Ecto neural progenitor cell (in vitro differentiated cells): Measurements from ENCODE around the gene CNTN6.

Experiments
- DNase-seq: peaks from one replicate; pipeline ENCODE4 v3.0.0-alpha.2; 2018; ENCODE audit warnings: low spot score

CNTN6 gene

DNA sequence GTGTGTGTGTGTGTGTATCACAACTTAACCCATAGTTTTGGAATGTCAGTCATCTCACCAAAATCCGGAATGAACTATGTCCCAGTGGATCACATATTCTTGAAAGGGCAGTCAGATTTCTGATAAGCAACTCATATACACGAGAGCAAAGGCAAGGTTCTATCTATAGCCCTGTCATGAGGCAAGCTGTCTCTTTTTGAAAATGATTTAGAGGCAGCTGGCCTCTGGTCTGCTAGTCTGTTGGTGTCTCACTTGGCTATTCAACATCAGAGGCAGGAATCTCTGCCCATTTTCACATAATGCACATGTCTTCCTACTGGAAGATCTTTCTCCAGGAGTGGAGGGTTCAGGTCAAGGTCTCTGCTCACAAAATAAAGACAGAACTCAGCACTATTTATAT is 79.8 kb downstream of the CNTN6 start:
- DNase-seq = no peak

DNA sequence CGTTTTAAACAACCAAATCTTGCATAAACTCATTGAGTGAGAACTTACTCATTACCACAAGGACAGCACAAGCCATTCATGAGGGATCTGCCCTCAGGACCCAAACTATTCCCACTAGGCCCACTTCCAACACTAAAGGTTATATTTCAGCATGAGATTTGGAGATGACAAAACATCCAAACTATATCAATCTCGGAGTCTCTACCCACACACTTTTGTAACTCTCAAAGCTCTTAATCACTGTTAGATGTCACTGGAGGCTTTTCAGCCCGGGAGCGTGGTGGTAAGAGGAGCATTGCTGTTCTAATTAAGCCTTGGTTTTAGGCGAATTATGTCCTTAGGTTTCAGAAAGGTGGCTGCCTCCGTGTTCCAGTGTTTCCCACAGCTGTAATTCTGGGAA is 86.3 kb downstream of the CNTN6 start:
- no peak for DNase-seq

DNA sequence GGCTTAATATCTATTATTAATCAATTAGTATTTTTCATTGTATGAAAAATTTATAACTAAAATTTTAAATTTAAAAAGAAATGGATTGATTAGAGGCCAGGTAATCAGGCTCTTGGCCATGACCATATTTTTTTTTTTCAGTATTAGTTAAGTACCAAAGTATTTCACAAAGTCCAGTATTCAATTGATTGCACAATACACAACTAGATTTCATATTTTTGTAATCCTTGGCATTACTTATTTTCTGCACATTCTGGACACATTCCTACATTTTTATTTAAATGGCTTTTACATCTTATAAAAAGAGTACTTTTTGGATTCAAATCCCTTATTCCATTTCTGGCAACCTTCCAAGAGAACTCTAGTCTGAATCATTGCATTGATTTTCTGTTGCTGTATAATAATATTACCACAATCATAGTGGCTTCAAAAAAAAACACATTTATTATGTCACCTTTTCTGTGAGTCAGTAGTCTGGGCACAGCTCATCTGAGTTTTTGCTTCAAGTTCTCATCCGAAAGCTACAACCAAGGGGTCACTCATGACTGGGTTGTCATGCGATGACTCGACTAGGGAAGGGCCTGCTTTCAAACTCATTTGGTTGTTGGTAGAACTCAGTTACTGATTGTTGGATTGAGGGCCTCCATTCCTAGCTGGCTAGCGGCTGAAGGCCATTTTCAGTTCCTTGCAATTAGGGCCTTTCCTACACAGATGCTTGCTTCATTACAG is 90.7 kb downstream of the CNTN6 start:
- no peak for DNase-seq

DNA sequence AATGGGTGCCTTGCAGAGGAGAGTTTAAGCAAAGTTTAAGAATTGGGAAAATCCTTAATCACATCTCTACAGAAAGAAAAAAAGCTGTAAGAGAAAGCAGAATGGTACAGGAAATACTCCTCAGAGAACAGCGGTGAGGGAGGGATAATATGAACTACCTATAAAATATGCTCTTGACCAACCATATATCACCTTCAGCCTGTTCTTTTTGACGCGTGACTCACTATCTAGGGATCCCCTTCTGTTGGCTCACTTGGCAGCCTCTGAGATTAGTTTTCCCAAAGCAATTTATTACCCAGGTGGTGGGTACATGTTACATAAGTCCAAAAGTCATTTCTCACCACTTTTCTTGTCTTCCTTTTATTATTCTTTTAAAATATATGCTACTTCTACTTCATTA is 97.7 kb downstream of the CNTN6 start:
- no peak for DNase-seq

DNA sequence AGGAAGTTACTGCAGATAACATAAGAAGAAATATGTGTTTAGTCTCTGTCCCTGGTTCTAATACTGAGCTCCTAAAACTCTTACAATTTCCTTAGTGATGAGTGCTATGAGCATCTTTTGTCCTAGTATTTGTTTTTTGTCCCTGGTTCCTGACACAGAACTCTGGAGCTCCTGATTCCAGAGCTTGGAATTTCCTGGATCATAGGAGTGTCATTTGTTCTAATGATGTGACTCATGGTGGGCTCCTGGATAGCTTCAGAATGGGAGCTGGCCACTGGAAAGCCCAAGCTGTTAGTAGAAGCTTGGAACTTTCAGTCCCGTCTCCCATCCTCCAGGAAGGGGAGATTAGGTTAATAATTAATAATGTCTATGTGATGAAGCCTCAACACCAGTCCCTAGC is 98.2 kb downstream of the CNTN6 start:
- DNase-seq = no peak

DNA sequence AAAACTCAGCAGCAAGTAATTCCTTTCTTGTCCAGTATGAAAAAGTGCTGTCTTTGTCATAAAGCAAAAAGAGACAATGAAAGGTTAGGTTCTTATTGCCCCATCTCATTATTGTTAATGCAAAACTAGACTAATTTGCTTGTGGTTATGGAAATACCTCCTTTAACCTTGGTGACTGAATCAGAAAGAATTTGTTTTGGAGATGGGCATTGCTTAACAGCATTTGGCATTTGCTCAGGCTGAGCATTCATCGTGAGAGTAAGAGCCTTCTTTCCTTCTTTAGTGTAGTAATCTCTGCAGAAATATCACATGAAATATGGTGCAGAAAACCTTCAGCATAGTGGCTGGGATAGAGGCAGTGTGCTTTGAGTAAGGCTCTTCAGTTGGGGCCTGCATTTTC is 103.1 kb downstream of the CNTN6 start:
- no peak for DNase-seq

DNA sequence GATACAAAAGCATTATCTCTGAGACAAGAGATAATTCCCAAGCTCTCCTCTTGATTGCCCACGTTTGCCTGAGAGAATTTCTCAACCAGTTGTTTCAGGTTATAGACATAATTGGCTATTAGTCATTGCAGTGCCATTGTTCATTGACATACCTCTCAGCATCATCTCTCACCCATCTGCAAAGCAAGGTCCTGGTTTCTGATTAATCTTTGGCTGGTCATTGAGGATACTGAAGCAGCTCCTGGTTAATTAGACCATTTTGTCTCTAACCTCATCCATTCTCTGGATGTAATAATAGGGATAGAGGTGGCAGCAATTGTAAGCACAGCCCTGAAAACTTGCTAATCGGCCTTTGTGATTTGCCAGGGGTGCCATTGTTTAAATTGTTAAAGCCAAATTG is 104.2 kb downstream of the CNTN6 start:
- no peak for DNase-seq

DNA sequence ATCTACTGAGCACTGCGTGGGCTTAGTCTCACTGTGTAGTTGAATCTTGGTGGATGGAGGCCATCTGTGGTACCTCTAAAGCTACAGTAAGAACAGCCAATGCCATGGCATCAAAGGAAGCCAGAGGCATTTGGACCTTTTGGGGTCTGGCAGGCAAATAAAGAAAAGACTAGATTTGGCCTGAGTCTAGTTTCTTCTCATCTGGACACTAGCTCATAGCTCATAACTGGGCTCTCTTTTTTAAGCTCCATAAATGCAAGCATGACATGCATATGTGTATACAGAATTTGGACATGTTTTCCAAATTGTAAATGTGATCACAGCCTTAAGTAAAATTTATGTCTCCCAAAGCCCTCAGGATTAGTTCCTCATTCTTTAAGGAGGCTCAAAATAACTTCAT is 107.5 kb downstream of the CNTN6 start:
- no peak for DNase-seq

DNA sequence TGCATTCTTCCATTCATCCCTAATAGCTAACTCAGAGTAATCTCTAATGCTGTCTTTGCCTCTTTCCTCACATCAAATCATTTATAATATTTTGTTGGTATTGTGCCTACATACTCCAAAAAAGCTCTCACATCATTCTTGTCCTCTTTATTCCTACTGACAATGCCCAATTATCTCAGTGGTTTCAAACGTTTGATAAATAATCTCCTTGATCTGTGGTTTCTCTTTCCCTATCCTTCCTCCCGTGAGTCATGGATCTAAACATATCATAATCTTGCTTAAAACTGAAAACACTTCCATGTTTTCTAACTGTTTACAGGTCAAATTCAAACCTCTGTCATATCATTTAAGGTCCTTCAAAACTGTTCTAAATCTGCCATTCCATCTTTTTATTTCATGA is 115.1 kb downstream of the CNTN6 start:
- no peak for DNase-seq

DNA sequence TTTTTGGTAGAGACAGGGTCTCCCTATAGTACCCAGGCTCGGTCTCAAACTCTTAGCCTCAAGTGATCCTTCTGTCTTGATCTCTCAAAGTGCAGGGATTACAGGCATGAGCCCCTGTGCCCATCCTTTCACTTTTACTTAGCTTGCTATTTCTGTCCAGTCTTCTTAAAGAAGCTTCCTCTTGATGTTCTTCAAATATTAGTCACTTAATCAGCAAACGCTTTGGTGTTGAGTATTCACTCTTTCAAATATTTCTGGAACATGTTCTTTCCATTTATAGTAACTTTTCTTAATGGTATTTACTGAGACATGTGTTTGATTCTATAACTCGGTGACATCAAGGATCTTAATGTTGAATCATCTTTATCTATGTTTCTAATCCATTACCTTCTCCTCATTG is 122.1 kb downstream of the CNTN6 start:
- DNase-seq = no peak

DNA sequence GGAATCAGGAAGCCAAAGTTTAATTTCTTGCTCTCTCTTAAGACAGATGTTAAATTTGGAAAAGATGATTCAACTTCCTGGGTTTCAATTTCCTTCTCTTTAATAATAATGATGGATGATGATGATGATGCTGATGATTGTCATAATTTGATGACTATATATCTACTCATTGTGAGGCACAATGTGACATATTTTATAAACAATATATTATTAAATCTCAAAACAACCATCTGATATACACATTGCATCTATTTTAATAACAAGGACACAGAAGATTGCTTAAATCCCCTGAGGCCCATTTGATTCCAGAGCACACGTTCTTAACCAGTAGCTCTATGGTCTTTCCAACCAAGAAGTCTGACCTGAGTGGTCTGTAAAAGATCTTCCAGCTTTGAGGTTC is 124.0 kb downstream of the CNTN6 start:
- DNase-seq = no peak

DNA sequence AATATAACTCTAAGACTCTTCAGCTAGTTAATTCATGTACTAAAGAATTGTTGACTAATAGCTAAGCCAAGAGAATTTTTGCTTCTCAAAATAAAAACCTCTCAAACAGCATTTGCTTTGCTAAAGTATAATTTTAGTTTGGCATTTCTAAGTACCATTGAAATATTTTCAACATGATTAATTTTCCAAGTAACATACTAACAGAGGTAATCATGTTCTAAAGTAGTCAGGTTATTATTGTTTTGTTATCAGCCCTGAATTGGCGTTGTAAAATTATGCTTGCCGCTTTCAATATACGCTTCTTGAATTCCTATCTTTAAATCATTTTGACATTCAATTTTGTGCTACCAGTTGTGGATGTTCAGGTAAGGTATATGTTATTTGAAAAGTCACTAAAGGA is 134.3 kb downstream of the CNTN6 start:
- DNase-seq = no peak

DNA sequence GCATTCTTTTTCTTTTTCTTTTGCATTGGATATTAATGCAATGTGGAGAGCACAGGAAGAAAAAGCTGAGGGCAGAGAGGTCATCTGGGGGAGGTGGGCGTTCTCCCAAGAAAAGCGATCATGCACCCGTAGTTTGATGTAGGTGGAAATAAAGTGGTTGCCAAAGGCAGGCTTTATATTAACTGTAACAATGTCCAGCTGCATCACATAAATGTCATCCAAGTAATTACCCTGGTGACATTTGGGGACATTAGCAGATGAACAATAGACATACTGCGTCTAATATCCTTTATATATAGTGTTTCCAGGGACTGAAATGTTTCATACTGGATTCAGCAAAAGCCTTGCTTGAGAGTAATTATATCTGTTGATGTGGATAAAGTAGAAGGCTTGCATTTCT is 135.5 kb downstream of the CNTN6 start:
- DNase-seq = no peak

DNA sequence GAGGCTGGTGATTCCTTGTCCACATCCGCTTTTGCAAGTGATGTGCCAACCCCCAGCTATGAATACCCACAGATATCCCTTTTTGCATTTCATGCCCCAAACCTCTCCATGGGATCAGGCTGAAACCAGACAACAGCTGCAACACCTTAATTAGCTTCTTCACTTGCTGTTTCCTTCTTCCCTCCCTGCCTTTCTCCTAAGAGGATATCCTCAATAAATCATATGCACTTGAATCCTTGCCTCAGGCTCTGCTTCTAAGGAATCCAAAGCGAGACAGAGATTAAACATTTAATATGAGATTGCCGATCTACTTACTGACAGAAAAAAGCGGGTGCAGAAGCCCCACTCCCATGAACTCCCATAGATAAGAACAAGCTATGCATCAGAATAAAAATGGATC is 138.1 kb downstream of the CNTN6 start:
- no peak for DNase-seq

DNA sequence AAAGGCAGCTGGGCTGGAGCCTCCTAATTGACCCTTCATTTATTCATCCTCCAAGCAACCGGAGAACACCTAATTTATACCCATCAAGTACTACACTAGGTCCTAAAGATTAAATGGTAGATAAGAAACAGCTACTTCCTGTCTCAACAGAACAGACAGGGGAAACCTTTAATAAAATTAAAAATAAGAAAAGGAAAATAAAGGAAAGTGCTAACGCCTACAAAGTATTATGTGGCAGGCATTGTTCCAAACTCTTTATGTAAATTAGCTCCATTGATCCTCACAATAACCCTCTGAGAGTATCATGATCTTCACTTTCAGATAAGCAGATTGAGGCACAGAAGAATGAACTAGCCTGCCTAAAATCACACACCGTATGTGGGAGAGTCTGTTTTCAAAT is 139.5 kb downstream of the CNTN6 start:
- DNase-seq = no peak

DNA sequence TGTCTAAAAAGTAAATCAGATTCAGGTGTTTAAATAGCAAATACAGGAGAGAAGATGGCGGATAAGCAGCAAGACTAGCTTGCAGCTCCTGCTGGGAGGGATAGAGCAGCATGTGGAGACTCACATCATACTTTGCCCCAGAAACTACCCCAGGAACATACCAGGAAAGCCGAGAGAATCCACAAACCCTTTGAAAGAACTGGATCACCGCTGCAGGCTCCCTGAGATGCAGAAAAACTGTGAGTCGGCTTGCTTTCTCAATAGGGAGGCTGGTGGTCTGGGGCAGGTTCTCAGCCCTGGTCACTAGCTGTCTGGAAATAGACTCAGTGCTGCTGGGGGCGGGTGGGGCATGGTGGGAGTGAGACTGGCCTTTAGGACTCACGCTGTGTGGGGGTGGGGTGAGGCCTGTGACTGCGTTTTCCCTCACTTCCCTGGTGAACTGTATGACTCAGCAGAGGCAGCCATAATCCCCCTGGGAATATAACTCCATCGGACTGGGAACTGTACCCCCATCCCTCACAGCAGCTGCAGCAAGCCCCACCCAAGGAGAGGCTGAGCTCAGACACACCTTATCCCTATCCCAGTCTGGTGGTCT is 142.8 kb downstream of the CNTN6 start:
- no peak for DNase-seq

DNA sequence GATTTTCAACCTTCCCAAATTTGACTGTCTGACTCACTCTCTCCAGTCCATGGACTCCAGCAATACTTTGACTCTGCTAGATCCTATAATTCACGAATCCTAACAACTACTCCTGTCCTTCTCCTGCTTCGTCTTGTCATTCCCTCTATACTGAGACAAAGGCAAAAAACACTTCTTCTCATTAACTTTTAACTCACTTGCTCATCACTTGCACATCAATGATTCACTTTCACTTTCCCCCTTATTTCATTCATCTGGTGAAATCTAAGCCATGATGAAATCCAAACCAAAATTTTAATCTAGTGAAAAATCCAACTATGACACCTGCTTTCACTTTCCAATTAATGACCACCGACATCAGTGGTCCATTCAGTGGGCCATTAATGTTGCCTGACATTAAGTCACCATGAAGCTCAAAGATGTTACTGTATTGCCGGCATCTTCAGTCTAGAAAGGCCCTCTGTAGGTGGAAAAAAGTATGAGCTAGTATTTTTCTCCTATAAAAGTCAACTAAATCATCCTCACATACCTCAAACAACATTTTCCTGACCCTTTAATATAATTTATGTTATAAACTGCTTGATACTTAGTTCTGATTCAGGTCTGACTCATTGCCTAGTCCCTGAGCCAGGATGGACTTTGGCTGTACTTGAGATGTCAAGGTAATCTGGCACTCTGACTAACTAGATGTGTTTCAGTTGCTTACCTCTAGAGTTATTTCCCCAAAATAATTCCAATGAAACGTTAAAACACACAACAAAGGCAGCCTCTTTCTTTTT is 158.6 kb downstream of the CNTN6 start:
- DNase-seq = no peak

DNA sequence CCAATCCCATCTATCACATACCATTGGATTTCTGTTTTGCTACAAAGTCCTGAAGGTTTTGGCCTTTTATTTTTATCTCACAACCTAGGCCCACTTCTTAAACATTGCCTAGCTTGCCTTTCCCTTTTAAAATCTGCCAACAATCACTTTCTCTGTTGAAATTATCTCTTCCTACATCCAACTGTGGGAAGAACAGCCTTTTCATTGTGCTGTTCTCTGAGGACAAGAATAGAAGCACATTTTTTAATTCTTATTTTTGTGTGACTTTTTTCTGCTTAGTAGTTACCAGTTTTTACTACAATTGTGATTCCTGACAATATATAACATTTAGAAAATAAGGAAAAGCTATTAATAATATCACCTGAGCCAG is 159.2 kb downstream of the CNTN6 start:
- DNase-seq = no peak

DNA sequence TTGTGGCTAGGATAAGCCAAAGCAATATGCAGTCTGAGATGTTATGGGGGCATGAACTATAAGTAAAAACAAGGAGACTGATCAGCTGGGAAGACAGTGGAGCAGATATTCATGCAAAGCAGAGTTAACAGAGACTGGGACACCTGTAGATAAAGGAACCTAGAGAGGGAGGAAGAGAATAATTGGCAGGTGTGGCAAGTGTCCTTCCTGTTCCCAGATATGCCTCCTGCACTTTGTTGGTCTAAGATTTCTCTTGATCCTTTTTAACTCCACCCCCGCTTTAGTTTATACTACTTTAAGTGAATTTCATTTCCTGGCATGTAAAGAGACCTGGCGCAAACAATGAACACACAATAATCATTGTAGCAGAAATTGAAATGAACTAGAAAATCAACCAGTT is 169.4 kb downstream of the CNTN6 start:
- DNase-seq = no peak

DNA sequence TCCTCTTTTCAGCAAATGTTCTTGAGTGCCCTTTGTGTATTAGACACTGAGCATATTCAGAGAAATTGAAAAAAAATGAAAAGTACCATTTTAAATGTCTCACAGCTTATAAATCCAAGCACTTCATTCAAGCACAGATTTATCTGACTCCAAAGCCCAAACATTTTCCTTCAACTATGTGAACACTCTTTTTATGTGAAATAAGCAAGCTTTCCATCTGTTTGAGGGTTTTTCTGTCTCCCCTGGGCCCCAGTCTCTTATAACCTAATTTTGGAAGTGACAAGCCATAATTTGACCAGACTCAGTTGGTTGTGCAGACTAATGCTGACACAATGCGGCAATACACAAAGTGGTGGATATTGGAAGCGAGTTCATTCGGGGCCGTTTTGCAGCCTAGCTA is 170.3 kb downstream of the CNTN6 start:
- DNase-seq = no peak

DNA sequence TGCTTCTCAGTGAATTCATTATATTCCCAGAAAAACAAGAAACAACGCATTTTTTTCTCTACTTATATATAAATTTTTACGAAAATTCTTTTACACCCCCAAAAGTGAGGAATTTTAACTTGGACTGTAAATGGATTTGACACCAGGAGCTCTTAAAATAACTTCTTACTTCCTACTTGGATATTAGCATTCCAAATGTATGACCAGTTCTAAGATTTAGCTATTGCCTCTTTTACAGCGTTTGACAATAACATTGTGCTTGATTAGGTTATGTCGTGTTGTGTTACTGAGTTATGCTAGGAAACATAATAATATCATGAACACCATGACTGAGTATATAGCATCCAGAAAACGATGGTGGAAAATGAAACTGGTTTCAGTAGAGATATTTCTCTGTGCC is 177.0 kb downstream of the CNTN6 start:
- DNase-seq = no peak

DNA sequence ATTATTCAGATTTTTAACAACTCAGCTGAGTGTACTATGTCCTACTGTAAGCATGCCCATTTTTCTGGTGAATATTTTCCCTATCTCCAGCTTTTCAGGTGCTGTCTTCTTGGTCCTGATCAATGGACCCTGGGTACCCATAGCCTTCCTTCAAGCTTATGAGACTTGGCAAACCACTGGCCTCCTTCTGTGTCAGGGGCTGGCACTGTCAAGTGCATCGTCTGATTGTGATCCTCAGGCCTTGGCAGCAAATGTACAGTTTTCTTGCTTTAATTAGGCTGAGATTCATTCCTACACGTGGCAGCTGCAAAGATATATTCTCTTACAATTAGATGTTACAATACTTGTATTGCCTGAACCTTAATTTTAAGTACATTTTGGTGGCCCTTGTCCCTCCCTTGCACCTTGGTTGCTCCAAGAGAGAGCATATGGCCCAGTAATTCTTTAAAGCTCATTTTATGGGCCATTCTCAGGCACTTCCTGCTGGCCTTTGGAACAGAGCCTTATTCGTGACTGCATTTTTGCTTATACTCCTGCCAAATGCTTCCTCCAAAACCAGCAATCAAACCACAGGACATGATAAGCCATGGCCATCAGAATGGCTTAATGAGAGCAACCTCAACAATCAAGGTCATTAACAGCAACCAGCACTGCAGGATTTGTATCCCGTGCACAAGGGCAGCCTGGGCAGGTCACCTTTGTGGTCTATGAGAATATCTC is 179.9 kb downstream of the CNTN6 start:
- no peak for DNase-seq

DNA sequence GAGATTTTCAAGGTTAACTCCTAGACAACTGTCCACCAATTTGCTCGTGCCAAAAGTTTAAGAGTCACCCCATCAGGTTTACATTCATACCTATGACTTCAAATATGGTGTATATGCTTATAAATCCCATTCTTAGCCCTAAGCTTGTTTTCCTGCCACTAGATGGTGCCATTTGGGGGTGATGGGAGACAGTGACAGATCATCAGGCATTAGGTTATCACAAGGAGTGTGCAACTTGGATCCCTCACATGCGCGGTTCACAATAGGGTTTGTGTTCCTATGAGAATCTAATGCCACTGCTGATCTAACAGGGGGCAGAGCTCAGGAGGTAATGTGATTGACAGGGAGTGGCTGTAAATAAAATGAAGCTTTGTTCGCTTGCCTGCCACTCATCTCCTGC is 182.7 kb downstream of the CNTN6 start:
- peak; percentile 43 for DNase-seq
